Measurements from ENCODE around the gene C17orf113. TPM values are rescaled to one million over a fixed set of nuclear protein-coding genes. Genes with fewer than 3 reads are reported as not detected.

The C17orf113 gene
- total and polyA plus RNA-seq, 2 of the 13 experiments (the other 11 are each of a cell fraction or from before 2014, with no cell fraction given) = 0.87 to 1.1 TPM

DNA sequence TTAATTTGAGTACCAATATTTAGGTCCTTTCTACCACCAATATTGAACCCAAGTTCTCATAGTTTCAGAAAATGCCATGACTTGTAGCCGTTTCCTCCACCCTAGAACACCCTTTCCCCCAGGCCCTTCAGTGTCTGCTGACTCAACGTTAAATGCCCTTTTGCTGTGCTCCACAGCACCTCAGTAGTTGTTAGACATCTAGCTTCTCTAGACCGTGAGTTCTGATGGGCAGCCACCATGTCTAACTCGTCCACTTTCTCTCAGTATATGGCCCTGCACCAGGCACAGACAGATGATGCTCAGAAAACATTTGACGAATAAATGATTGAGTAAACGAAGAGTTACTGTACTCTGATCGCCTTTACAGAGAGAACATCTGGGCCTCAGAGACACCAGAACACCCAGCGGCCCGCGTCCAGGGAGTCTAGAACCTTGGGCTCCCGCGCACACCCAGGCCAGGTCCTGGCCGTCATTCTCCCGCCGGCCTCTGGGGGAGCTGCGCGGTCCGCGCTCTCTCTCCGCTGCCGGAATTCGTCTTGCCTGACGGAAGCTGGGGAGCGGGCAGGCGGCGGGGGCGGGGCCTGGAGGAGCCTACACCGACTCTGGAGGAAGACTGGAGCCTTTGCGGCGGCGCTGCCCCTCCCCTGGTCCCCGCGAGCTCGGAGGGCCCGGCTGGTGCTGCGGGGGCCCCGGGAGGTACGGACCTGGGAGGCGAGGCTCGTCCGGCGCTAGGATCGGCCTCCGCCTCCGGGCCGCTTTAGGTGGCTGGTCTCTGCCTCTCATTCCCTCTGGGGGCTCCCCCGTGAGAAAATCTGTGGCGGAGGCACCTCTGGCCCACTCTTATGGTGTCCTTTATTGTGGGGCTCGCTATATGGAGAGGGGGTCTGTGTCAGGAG lies 30.6 kb downstream of the C17orf113 start, which contains the start of gene NKIRAS2 (continued):
- peak; percentile 58; the same call in 1 of the 2 replicates for TF ChIP-seq ZNF143 (CRISPR knock-in tag; IDR thresholded peaks at IDR 0.05)
- TF ChIP-seq MTF2 (CRISPR knock-in tag; IDR thresholded peaks at IDR 0.05; ENCODE audit: borderline replicate concordance) = no peak
- no peak for TF ChIP-seq POLR2AphosphoS2 (IDR thresholded peaks at IDR 0.05; ENCODE audit: low read depth, low read length)
- TF ChIP-seq, protein P1, sequence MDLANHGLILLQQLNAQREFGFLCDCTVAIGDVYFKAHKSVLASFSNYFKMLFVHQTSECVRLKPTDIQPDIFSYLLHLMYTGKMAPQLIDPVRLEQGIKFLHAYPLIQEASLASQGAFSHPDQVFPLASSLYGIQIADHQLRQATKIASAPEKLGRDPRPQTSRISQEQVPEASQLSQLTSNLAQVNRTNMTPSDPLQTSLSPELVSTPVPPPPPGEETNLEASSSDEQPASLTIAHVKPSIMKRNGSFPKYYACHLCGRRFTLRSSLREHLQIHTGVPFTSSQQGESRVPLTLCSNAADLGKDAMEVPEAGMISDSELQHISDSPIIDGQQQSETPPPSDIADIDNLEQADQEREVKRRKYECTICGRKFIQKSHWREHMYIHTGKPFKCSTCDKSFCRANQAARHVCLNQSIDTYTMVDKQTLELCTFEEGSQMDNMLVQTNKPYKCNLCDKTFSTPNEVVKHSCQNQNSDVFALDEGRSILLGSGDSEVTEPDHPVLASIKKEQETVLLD (CRISPR knock-in tag; IDR thresholded peaks at IDR 0.05; ENCODE audit: low read depth) = peak; percentile 99
- TF ChIP-seq, protein P2, sequence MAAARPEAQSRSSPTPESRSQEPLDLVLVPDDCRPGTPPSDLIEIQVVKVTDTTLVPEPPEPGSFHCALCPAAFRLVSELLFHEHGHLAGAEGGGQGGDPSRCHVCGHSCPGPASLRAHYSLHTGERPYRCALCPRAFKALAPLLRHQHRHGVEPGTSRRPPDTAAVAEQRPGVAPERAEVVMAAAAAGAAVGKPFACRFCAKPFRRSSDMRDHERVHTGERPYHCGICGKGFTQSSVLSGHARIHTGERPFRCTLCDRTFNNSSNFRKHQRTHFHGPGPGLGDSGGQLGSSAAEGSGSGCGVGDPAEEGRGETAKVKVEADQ (CRISPR knock-in tag; IDR thresholded peaks at IDR 0.05; ENCODE audit: borderline replicate concordance) = peak; percentile 91; the same call in 1 of the 2 replicates
- no peak for TF ChIP-seq MATR3 (CRISPR knock-in tag; IDR thresholded peaks at IDR 0.05)
- peak; percentile 23; the same call in 1 of the 2 replicates for TF ChIP-seq NFYB (CRISPR knock-in tag; IDR thresholded peaks at IDR 0.05)
- no peak; the same call in 1 of the 2 replicates for TF ChIP-seq RFXANK (CRISPR knock-in tag; IDR thresholded peaks at IDR 0.05)
- TF ChIP-seq HNF4A (CRISPR knock-in tag; IDR thresholded peaks at IDR 0.05) = peak; percentile 38; the same call in 1 of the 2 replicates
- TF ChIP-seq CBX1 (IDR thresholded peaks at IDR 0.05; ENCODE audit: low read depth) = peak; percentile 84
- peak; percentile 85; the same call in 1 of the 2 replicates for TF ChIP-seq ZSCAN12 (CRISPR knock-in tag; IDR thresholded peaks at IDR 0.05)
- no peak for TF ChIP-seq ZNF101 (CRISPR knock-in tag; IDR thresholded peaks at IDR 0.05; ENCODE audit: borderline replicate concordance, low read depth)
- TF ChIP-seq U2AF1 (optimal IDR thresholded peaks at IDR 0.05; ENCODE audit: low read depth, low read length) = peak; percentile 98
- TF ChIP-seq ZNF782 (CRISPR knock-in tag; IDR thresholded peaks at IDR 0.05; ENCODE audit: borderline replicate concordance) = 0 out of 2 replicates have a peak, but pooled peaks have one; percentile 67
- TF ChIP-seq ZMYM2 (CRISPR knock-in tag; IDR thresholded peaks at IDR 0.05) = peak; percentile 78
- TF ChIP-seq MIER2 (CRISPR knock-in tag; IDR thresholded peaks at IDR 0.05) = no peak
- TF ChIP-seq POGZ (CRISPR knock-in tag; IDR thresholded peaks at IDR 0.05) = peak; percentile 99
- 0 out of 2 replicates have a peak, but pooled peaks have one; percentile 79 for TF ChIP-seq ZNF138 (CRISPR knock-in tag; IDR thresholded peaks at IDR 0.05; ENCODE audit: low read depth)
- TF ChIP-seq, protein P3, sequence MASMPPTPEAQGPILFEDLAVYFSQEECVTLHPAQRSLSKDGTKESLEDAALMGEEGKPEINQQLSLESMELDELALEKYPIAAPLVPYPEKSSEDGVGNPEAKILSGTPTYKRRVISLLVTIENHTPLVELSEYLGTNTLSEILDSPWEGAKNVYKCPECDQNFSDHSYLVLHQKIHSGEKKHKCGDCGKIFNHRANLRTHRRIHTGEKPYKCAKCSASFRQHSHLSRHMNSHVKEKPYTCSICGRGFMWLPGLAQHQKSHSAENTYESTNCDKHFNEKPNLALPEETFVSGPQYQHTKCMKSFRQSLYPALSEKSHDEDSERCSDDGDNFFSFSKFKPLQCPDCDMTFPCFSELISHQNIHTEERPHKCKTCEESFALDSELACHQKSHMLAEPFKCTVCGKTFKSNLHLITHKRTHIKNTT (CRISPR knock-in tag; IDR thresholded peaks at IDR 0.05) = no peak
- TF ChIP-seq ZNF781 (CRISPR knock-in tag; IDR thresholded peaks at IDR 0.05; ENCODE audit: borderline replicate concordance, not compliant biosample characterization) = peak; percentile 80
- no peak for TF ChIP-seq ATAD3A (CRISPR knock-in tag; IDR thresholded peaks at IDR 0.05)
- TF ChIP-seq ZNF331 (CRISPR knock-in tag; IDR thresholded peaks at IDR 0.05) = peak; percentile 90; the same call in 1 of the 2 replicates

All from HepG2 (cell line).